Measurements from ENCODE around the gene ZNF845.

DNA sequence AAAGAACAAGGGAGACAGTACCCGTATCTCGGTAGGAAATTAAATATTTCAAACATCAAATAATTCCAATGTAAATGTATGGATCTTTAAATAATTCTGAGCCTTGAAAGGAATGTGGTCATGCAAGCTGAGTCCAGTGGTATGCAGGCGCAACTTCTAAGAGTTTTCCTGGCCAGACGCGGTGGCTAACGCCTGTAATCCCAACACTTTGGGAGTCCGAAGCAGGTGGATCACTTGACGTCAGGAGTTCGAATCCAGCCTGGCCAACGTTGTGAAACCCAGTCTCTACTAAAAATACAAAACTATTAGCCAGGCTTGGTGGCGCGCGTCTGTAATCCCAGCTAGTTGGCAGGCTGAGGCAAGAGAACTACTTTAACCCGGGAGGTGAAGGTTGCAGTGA, 1.1 kb upstream of the ZNF845 start:
- TF ChIP-seq POLR2A (IDR thresholded peaks at IDR 0.05), result no peak
- TF ChIP-seq CTCF (IDR thresholded peaks at IDR 0.05), result no peak

Measured in adrenal gland (tissue), 5 donors.